ENCODE data around the gene STAC3. TPM values are rescaled to one million over a fixed set of nuclear protein-coding genes. Genes with fewer than 3 reads are reported as not detected.

STAC3 gene
- total RNA-seq, 4 donors from 2014 or later: 0.42 to 1.7 (median 1.2) TPM

- Histone ChIP-seq H3K4me1 (peaks cover 8 to 40% (median 36%) of the 10 kb centered on the region in 4 donors), H3K27me3 (peaks cover 3 to 84% (median 72%) of the 10 kb centered on the region in 4 donors), H3K4me3 (peak overlapping the region in 1 of 4 donors; percentile 3), H3K27ac (replicated peaks in 1 of 4) (no peak overlapping the region), H3K9me3 (no peaks in the 10 kb centered on the region), H3K36me3 (no peaks in the 10 kb centered on the region)
- no peak for DNase-seq (ENCODE audit: extremely low spot score)
- TF ChIP-seq POLR2AphosphoS5 (IDR thresholded peaks at IDR 0.05) (no peak), EP300 (IDR thresholded peaks at IDR 0.05) (no peak), POLR2A (IDR thresholded peaks at IDR 0.05; ENCODE audit: low read depth) (no peak)
- TF ChIP-seq, protein P1, sequence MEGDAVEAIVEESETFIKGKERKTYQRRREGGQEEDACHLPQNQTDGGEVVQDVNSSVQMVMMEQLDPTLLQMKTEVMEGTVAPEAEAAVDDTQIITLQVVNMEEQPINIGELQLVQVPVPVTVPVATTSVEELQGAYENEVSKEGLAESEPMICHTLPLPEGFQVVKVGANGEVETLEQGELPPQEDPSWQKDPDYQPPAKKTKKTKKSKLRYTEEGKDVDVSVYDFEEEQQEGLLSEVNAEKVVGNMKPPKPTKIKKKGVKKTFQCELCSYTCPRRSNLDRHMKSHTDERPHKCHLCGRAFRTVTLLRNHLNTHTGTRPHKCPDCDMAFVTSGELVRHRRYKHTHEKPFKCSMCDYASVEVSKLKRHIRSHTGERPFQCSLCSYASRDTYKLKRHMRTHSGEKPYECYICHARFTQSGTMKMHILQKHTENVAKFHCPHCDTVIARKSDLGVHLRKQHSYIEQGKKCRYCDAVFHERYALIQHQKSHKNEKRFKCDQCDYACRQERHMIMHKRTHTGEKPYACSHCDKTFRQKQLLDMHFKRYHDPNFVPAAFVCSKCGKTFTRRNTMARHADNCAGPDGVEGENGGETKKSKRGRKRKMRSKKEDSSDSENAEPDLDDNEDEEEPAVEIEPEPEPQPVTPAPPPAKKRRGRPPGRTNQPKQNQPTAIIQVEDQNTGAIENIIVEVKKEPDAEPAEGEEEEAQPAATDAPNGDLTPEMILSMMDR (IDR thresholded peaks at IDR 0.05): no peak
- 46% methylated on average over 25 of the region's 30 CpGs for WGBS
- intact Hi-C loops (cut with DNase I): no loop called here
Measured at GRCh38 chr12:57224278-57224972, 26.6 kb downstream of the STAC3 start.

DNA sequence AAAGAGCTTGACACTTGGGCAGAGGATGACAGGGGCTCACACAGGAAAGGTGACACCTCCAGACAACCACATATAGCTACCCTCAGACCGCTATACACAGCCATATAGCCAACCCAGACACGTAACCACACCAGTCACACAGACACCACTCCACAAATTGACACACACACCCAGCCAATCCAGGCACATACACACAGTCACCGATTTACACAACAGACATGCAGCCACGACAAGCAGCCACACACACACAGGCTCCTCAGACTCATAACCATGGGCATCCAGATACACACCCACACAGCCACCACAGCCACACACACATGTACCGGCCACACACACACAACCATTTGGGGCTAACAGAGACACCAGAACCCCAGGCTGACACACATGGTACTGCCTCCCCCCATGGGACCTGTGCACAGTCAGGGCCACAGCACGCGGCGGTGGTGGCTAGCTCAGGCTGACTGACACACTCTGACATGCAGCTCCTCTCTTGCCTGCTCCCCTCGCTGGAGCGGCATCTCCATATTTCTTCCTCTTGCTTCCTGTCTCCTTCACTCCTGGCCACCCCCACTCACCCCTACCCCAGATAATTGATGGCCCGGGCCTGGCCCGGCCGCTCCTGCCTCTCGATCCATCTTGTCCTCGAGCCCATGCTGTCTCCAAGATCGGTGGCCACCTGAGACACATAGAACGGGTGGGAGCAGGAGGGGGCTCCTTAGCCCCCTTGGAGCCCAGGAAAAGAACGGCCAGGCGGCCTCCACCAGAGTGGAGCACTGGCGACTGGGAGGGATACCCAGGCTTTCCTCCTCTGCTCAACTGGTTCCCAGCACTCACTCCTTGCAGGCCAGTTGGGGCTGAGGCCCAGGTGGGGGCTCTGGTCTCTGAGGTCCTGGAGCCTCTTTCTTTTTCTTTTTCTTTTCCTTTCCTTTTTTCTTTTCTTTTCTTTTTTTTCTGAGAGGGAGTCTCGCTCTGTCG, 27.5 kb downstream of the STAC3 start:
- peaks cover 3 to 94% (median 80%) of the 10 kb centered on the region in 4 donors for H3K27me3 ChIP-seq
- no peaks in the 10 kb centered on the region for H3K9me3 ChIP-seq
- WGBS: 65% methylated on average over 20 of the region's 22 CpGs
- no peaks in the 10 kb centered on the region for H3K36me3 ChIP-seq
- intact Hi-C loops (cut with DNase I): no loop called here
- TF ChIP-seq, protein P1 (IDR thresholded peaks at IDR 0.05): no peak
- TF ChIP-seq POLR2AphosphoS5 (IDR thresholded peaks at IDR 0.05): no peak
- no peak for TF ChIP-seq POLR2A (IDR thresholded peaks at IDR 0.05; ENCODE audit: low read depth)
- no peak for TF ChIP-seq EP300 (IDR thresholded peaks at IDR 0.05)
- peaks cover 3 to 33% (median 30%) of the 10 kb centered on the region in 4 donors for H3K4me1 ChIP-seq
- DNase-seq (ENCODE audit: extremely low spot score): no peak
- no peak overlapping the region for H3K27ac ChIP-seq (replicated peaks in 1 of 4)
- no peak overlapping the region for H3K4me3 ChIP-seq

- H3K4me3 ChIP-seq: no peak overlapping the region
- intact Hi-C loops (cut with DNase I): no loop called here
- TF ChIP-seq, protein P1 (IDR thresholded peaks at IDR 0.05): no peak
- TF ChIP-seq POLR2AphosphoS5 (IDR thresholded peaks at IDR 0.05) (no peak), EP300 (IDR thresholded peaks at IDR 0.05) (no peak), POLR2A (IDR thresholded peaks at IDR 0.05; ENCODE audit: low read depth) (no peak)
- whole genome bisulfite sequencing: 59% methylated on average over 13 of the region's 13 CpGs
- H3K27me3 ChIP-seq: peaks cover 3 to 100% (median 88%) of the 10 kb centered on the region in 4 donors
- no peak overlapping the region for H3K27ac ChIP-seq (replicated peaks in 1 of 4)
- no peak for DNase-seq (ENCODE audit: extremely low spot score)
- peaks cover 5 to 36% (median 33%) of the 10 kb centered on the region in 4 donors for H3K4me1 ChIP-seq
- no peaks in the 10 kb centered on the region for H3K36me3 ChIP-seq
- no peaks in the 10 kb centered on the region for H3K9me3 ChIP-seq
Measured at GRCh38 chr12:57222286-57223190, 28.4 kb downstream of the STAC3 start.

- Histone ChIP-seq H3K4me1 (peaks cover 12 to 40% (median 35%) of the 10 kb centered on the region in 4 donors), H3K4me3 (no peak overlapping the region), H3K9me3 (no peaks in the 10 kb centered on the region), H3K27ac (replicated peaks in 1 of 4) (no peak overlapping the region), H3K27me3 (peaks cover 3 to 99% (median 85%) of the 10 kb centered on the region in 4 donors), H3K36me3 (no peaks in the 10 kb centered on the region)
- TF ChIP-seq, protein P1 (IDR thresholded peaks at IDR 0.05): no peak
- TF ChIP-seq POLR2A (IDR thresholded peaks at IDR 0.05; ENCODE audit: low read depth): no peak
- TF ChIP-seq POLR2AphosphoS5 (IDR thresholded peaks at IDR 0.05): no peak
- no peak for TF ChIP-seq EP300 (IDR thresholded peaks at IDR 0.05)
- 22% methylated on average over 22 of the region's 24 CpGs for WGBS
- DNase-seq (ENCODE audit: extremely low spot score): no peak
- intact Hi-C loops (cut with DNase I): no loop called here
Measured at GRCh38 chr12:57221169-57221917, 29.6 kb downstream of the STAC3 start.
